Gastroesophageal sphincter (tissue), 3 donors: ENCODE data around the gene PAK1.

Experiments used
- CTCF ChIP-seq, 4 experiments: fragments of 200-600 bp in 2 of 4; fragments of 450-650 bp in 2 of 4; sonication (generic) in 1 of 4; IDR thresholded peaks; one replicate each; pipeline ENCODE4 v1.5.1; 2017 to 2019; ENCODE audit warnings: antibody characterized with exemption in 4 of 4, mild to moderate bottlenecking in 2 of 4, moderate library complexity in 2 of 4
- EP300 ChIP-seq: sonication (generic); formaldehyde crosslinking; IDR thresholded peaks from one replicate; pipeline ENCODE4 v1.6.1; 2017; ENCODE audit warnings: antibody characterized with exemption, mild to moderate bottlenecking

- TF ChIP-seq EP300 (no peak), CTCF (IDR thresholded peaks at IDR 0.05) (no peak)
These were observed 31.4 kb downstream of the PAK1 start for GRCh38 chr11:77442394-77443053.
